Forelimb muscle (tissue), 1 donor: Measurements from ENCODE around the gene KLK13. TPM values are rescaled to one million over a fixed set of nuclear protein-coding genes. Genes with fewer than 3 reads are reported as not detected.

Experiments used
- DNase-seq: peaks from one replicate; pipeline ENCODE4 v3.0.0-alpha.2; 2013; ENCODE audit warnings: low read depth
- polyA plus RNA-seq: library from polyadenylated mRNA; unstranded; fragments of 120-200 nt; gene quantifications from one replicate; pipeline ENCODE4 v1.2.1, GENCODE V29; 2013; ENCODE audit not compliant: insufficient read length

KLK13 gene, protein sequence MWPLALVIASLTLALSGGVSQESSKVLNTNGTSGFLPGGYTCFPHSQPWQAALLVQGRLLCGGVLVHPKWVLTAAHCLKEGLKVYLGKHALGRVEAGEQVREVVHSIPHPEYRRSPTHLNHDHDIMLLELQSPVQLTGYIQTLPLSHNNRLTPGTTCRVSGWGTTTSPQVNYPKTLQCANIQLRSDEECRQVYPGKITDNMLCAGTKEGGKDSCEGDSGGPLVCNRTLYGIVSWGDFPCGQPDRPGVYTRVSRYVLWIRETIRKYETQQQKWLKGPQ
- polyA plus RNA-seq, result not detected

DNA sequence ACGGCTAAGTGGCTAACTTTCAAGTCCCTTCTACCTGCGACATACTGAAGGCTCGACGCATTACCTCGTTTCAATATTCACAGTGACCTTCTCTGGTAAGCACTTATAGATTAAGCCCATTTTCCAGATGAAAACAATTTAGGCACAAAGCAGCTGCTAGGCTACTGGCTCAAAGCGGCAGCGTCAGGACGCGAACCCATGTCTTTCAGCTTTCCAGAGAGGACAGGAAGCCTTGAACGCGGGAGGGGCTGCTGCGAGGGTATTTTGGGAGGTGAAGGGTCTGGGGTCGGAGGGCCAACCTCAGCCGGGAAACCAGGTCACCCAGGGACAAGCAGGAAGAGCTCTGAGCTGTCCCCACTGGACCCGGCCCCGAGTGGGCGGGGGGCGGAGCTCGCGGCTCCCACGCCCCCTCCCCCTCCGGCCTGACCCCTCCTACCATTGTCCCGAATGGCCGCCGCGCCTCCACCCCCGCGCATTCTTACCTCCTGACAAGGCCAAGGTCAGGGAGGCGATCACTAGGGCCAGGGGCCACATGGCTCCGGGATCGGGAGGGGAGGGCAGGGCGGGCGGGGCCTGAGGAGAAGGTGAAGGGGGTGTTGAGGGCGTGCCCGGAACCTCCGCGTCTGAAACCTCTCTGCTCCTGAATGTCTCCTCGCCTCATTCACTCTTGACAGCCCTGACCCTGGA lies at the start of gene KLK13:
Gene KLK13, minus strand, starts transcription at position 559 of the 687 bp plus-strand sequence. Its CDS starts 25 bp downstream, at position 534.
- no peak for DNase-seq

DNA sequence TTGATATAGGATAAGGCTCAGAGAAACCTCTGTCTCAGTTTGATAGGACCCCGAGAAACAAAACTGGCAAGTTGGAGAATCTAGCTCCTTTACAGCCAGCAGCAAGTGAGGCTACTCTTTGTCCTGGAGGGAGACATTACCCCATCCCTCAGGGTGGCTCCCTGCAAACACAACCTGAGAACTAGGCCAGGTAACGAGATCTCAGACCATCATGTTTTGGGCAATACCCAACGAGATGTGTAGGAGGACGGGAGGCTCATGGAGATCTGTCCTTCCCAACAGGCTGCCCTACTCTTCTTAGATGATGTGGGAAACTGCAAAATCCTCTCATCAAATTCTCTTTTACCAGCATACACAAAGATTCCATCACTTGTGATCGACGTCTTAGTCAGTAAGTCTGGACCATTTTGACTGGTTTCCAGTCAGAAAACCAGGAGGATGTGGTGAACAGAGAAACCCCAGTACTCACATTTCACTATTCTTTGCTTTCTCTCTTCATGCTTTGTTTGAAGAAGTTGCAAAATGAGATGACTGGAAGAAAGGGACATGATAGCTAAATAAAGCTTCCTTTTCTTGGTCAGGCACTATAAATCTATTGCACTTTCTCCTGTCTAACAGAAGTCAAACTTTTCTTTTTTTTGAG lies 49.3 kb upstream of the KLK13 start:
- DNase-seq, result no peak

DNA sequence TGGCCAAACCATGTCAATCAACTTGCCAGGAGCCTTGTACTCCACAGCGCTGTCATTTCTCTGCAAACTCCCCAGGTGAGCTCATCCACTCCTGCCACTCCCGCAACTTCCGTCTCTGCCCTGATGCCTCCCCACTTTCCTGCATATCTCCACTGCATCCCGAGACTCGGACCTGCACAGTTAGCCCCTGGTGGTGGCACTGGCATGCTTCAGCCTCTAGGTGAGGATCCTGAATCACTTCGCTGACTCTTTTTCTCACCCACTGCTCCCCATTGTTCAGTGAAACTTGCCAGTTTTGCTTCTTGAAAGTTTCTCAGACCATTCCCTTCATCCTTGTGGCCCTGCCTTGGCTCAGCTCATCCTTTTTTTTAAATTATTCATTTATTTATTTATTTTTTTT lies 46.7 kb upstream of the KLK13 start:
- DNase-seq, result no peak

DNA sequence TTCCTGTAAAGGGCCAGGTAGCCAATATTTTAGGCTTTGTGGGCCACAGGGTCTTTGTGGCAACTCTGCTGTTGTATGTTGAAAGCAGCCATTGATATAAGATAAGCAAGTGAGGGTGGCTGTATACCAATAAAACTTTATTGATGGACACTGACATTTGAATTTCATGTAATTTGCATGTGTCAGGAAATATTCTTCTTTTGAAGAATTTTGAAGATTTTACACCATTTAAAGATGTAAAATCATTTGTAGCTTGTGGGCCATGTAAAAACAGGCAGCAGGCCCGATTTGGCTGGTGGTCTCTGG lies 45.7 kb upstream of the KLK13 start:
- DNase-seq, result no peak

DNA sequence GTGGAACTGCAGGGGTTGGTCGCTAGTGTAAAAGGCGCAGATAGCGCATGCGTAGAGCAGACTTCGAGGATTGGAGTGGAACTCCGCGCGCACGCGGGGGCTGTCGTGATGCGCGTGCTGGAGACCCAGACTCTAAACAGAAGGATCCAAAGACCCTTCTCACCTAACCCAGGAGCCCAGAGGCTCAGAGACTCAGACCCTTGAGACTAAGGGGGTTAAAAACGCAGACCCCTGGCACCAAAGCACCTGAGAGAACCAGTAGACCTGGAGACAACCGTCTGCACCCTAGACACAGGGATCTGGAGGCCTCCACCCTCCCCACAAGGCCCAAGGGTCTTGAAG lies 43.9 kb upstream of the KLK13 start:
- no peak for DNase-seq

DNA sequence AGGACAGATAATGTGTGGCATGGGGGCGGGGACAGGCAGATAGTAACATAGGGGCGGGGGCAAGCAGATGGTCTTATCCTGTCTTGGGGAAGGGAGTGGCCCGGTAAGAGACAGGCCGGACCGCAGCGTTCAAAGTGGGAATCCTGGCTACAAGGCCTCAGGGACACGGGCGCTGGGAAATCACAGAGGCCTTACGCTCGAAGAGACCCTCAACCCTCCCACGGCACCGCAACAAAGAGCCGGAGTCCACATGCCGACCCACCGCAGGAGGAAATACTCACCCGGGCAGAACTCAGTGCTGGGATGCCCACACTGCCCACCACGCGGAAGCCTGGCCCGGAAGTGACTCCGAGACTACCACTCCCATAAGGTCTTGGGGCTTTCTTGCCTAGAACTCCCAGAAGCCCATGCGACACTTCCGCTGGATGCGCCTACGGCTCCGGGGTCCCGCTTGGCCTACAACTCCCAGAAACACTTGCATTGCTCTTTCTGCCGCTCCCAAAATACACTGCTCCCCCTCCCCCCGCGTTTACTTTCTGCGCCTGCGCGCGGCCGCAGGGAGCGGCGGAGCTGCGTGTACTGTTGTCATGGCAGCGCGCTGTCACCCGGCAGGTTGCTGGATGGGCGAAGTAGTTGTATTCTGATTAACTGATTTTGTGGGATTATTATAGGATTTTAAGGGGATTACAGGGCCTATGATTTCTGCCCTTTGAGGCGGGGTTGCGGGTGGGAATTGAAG lies 43.3 kb upstream of the KLK13 start, which contains the start of gene CTU1:
Gene CTU1, minus strand, starts transcription at position 344 of the 739 bp plus-strand sequence. CDS start 3,840 bp downstream, outside the sequence.
- peak; percentile 98 for DNase-seq

DNA sequence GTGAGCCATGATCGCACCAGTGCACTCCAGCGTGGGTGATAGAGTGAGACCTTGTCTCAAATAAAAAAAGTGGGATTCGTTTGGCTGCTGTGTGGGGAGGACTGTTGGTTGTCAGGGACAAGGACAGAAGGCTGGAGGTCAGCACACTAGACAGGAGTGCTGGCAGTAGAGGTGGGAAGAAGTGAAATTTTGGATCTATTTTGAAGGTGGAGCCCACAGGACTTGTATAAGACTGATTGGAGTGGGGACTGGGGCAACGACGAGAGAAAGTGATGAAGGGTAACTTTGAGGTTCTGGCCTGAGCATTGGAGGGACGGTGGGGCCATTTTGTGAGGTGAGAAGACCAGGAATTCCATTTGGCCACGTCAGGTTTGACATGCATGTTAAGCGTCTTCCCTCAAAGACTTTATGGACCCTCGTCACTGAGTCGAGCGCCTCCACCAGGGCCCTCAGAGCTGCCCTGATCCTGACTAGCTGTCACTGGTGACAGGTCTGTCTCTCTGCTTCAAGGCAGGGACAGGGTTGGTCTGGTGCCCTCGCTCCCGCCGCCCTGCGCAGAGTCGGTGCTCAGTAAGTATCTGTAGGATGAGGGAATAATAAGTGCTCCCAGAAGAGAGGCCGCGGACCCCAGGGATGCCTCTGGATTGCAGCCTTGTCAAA lies 42.6 kb upstream of the KLK13 start:
- no peak for DNase-seq

DNA sequence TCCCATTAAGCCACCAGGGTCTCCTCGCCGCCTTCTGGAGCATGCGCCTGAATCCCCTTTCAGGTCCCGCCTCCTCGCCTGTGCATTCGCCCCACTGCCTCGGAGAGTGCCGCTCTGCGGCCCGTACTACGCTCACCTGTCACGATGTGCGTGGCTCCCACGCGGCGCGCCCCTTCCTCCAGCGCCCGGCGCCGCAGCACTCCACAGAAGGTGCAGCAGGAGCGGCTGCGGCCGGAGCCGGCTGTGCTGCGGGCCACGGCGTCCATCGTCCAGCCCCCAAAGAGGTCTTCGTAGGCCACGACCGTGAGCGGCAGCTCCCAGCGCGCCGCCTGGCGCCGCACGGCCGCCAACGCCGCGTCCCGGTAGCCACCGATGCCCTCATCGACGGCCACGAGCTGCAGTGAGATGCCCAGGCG lies 39.0 kb upstream of the KLK13 start:
- DNase-seq, result no peak

DNA sequence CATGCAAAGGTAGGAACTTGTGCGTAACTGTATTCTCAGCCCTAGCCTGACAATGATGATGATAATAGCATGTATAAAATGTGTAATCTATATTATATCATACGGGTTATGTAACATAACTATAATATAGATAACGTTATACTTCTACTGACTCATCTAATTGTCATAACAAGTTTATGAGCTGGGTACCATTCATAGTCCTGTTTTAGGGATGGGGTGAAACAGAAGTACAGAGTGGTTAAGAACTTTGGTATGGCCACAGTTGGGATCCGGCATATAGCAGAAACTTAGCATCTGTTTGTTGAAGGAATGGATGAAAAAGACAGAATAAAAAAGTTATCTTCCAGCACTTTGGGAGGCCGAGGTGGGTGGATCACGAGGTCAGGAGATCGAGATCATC lies 38.1 kb upstream of the KLK13 start:
- no peak for DNase-seq

DNA sequence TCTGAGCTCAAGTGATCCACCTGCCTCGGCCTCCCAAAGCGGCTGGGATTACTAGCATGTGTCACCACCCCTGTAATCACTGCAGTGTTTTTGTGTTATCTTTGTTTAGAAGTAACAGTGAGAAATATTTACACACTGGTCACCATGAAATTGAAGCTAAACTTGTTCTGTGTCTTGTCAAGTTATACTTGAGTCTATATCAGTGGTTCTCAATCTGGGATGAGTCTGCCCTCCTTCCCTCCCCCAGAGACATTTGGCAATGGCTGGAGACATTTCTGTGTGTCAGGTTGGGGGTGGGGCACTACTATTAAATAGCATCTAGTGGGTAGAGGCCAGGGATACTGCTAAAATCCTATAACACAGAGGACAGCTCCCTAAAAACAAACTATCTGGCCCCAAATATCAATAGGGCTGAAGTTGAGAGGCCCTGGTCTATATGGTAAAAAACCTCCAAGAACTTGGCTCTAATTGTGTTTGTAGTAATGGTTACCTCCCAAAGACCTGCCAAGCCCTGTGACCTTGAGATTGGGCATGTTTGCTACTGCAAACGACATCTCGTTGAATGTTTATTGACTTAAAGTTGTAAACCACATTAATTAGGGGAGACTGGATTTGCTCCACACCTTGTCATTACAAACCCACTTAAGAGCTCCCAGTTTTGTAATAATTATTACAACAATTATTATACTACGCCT lies 36.4 kb upstream of the KLK13 start:
- no peak for DNase-seq

DNA sequence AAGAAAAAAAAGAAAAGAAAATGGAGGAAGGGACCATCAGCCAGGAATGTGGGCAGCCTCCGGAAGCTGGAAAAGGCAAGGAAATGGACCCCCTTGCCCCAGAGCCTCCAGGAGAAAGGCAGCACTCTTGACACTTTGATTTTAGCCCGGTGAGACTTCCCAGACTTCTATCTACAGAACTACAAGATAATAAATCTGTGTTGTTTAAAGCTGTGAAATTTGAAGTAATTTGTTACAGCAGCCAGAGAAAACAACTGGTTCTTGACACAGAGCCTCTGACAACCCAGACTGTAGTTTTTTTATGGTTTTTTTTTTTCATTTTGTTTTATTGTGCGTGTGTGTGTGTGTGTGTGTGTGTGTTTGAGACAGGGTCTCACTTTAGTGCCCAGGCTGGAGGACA lies 35.7 kb upstream of the KLK13 start:
- DNase-seq, result no peak

DNA sequence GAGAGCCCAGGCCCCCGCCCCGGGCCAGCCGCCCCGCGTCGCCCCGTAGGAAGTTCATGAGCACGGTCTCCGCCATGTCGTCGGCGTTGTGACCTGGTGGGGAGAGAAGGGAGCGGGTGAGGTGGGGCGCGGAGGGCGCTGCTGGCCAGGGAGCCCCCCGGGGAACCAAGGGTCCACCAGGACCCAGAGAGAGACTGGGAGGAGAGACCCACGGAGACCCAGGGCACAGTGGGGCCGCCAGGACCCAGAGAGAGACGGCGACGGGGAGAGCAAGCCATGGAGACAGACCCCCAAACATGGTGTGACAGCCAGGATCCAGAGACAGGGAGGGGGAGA lies 34.1 kb upstream of the KLK13 start:
- no peak for DNase-seq

DNA sequence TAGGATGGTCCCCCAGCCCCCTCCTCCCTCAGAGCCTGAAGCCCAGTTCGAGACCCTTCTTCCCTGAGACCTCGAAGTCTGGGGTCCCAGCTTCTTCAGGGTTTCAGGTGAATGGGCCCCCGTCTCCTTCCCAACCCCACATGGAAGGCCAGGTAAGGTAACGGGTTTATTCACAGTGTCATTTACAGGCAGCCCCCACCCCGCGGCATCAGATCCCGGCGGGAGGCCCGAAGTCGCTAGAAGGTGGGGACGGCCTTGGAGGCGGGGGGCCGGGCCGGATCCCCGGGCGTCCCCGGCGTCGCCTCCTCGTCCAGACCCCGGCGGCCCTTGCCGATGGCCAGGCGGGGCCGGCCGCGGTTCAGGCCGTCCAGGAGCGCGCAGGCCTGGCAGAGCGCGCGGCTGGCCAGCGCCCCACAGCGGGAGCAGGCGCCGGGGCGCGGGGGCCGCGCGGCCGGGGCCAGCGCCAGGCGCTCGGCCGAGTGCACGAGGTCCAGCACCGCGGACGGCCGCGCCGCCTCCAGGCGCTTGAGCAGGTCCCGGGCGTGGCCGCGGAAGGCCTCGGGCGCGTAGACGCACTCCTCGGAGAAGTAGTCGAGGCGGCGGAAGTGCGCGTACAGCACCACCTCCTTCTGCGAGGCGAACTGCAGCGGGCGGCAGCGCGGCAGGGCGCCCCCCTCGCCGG lies 33.6 kb upstream of the KLK13 start:
- DNase-seq, result no peak

DNA sequence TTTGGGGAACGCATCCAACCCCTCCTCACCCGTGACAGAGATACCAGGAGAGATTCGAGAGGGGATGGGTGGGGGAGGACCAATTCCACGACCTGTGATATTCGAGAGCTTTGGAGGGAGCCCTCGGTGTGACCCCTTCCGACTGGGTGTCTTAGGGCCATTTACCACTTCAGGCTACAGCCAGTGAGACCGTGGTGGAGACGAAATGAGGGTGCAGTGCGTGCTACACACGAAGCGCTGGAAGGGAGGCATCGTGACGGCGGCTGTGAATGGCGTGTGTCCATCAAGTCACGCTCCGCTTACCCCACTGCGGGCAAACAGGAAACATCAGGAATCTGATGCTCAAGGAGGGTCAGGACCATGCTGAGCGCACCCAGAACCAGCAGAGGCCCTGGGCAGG lies 32.9 kb upstream of the KLK13 start:
- no peak for DNase-seq

DNA sequence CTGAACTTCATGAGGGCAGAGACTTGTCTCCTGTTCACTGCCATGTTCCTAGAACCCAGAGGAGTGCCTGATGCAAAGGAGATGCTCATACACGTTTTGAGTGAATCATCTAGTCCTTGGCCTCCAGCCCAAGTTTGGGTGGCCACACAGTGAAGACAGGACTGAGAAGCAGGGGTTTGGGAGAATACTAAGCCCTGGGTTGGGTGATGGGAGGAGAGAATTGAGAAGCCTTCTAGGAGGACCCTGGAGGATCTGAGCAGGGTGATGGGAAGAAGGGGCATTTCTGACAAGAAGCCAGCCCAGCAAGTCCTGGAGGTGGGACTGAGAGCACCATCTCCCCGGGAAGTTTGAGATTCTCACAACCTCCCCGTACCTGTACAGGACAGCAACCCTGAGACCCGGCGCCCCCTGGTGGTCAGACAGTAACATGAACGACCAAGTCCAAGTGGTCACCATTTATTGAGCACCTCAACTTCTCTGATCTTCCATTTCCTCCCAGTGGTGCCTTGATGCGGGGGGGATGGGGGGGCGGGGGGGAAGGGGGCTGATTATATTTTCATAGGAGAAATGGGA lies 32.4 kb upstream of the KLK13 start:
- DNase-seq, result no peak

DNA sequence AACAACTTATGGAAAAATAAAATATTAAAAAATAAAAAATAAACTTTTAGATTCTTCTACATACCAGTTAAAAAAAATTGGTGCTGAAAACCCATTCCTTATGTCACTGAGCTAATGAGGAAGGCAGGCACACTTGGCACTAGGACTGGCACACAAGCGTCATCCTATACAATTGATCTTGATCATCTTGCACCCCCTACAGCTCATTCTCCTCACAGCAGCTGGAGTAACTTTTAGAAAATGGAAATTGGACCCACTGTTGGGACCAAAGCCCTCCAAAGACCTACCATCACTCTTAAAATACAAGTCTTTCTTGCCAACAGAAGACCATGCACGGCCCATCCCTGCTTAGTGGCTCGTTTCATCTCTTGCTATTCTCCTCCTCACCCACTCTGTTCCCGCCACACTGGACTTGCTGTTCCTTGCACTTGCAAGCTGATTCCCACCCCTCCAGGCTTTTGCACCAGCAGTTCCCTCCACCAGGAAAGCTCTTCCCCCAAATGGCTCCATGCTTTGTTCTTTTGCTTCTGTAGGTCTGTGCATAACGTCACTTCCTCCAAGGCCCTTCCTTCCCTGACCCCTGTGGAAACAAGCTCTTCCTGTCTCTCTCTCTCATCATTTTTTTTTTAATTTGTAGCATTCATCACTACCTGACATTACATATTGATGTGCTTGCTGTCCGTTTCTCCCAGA lies 31.7 kb upstream of the KLK13 start:
- no peak for DNase-seq

DNA sequence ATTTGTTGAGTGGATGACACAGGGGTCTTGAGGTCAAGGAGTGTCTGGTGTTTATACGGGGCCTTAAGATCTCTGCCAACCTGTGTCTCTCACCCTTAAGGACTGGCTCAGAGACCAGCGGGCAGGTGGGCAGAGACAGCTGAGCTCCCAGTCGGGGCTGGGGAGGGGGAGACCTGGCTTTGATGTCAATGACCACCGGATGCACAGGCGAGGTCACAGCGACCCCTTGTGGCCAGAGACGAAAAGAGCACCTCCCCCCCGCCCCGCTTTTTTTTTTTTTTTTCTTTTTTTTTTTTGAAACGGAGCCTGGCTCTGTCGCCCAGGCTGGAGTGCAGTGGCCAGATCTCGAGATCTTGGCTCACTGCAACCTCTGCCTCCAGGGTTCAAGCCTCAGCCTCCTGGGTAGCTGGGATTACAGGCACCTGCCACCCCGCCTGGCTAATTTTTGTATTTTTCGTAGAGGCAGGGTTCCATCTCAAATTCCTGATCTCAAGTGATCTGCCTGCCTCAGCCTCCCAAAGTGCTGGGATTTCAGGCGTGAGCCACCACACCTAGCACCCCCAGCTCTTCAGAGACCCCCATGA lies 29.9 kb upstream of the KLK13 start:
- DNase-seq, result no peak

DNA sequence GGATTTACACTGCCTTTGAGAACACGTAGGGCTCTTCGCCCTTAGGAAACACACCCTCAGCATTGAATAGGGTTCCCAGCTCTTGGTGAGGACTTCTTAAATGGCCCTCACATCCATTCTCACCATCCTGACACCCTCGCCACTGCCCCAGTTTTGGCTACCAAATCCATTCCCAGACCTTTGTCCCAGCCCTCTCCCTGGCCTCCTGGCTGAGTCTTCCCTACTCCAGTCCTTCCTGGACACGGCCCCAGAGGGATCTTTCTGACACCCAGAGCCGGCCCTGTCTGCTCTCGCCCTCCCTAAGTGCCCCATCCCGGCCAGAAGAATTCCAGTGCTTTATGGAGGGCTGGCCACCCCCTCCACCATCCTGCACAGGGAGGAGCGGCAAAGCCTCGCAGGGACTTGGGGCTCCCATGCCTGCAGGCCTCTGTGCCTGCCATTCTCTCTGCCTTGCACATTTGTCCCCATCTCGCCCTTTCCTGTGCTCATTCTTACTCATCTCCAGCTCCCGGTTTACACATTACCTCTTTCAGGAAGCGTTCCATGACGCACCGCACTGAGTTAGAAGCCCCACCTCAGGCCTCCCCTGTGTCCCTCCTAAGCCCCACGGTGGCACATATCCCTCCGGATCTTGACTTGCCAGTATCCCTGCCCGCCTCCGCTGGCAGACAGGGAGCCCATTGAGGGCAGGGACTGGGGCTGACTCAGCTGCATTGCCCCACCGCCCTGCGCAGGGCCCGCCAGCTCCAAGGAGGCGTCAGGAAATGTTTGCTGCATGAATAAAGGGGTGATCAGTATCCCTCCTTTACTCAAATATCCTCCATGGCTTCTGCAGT lies 28.8 kb upstream of the KLK13 start:
- DNase-seq, result no peak

DNA sequence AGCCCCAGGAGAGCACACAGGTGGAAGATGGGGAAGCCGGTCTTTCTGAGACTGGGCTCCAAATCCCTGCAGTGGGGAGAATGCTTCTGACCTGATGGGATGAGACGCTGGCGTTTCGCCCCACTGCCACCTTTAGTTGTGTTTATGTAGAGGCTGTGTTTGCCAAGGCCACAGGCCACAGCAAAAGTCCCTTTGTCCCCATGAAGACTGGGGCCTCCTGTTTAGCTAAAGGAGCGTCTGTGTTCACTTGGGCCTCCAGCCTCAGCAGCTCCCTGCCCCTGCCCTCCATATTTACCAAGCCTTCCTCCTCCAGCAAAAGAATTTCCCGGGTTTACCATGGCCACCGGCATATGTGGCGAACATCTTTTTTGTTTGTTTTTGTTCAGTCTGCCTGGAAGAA lies 28.2 kb upstream of the KLK13 start:
- no peak for DNase-seq
